ENCODE measurements around the gene DPH1. TPM values are rescaled to one million over a fixed set of nuclear protein-coding genes. Genes with fewer than 3 reads are reported as not detected.

Gene DPH1
- total RNA-seq, 4 donors from 2014 or later: 36.8 to 53.1 (median 37.6) TPM

GRCh38 chr17:2051061-2051932 lies 21.3 kb downstream of the DPH1 start:
- ATAC-seq (ENCODE audit: low FRiP score) (no peak), DNase-seq (ENCODE audit: low spot score) (no peak)
- TF ChIP-seq CTCF (IDR thresholded peaks at IDR 0.05): no peak

DNA sequence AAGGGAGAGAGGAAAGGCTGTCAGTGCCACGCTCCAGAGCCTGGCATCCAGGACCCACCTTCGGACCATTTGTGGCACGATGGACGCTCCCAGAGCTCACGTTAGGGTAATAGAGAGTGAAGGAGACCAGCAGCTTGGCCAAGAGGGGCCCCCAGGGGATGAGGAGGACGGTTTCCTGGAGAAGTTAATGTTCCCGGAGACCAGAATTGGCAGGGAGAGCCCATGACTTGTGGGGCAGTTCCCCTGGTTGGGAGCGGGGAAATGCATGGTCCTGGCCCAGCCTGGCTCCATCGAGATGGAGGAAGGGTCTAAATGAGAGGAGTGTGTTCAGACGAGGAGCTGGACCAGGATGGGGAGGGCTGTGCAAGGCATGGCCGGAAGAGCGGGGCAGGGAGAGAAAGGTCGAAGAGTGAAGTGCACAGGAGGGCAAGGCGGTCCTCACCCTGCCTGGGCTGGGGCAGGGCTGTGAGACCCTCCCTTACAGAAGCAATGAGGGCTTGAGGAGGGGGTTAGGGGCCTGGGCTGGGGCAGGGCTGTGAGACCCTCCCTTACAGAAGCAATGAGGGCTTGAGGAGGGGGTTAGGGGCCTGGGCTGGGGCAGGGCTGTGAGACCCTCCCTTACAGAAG lies 22.1 kb downstream of the DPH1 start:
- DNase-seq (ENCODE audit: low spot score) (no peak), ATAC-seq (ENCODE audit: low FRiP score) (no peak)
- no peak for TF ChIP-seq CTCF (IDR thresholded peaks at IDR 0.05)

DNA sequence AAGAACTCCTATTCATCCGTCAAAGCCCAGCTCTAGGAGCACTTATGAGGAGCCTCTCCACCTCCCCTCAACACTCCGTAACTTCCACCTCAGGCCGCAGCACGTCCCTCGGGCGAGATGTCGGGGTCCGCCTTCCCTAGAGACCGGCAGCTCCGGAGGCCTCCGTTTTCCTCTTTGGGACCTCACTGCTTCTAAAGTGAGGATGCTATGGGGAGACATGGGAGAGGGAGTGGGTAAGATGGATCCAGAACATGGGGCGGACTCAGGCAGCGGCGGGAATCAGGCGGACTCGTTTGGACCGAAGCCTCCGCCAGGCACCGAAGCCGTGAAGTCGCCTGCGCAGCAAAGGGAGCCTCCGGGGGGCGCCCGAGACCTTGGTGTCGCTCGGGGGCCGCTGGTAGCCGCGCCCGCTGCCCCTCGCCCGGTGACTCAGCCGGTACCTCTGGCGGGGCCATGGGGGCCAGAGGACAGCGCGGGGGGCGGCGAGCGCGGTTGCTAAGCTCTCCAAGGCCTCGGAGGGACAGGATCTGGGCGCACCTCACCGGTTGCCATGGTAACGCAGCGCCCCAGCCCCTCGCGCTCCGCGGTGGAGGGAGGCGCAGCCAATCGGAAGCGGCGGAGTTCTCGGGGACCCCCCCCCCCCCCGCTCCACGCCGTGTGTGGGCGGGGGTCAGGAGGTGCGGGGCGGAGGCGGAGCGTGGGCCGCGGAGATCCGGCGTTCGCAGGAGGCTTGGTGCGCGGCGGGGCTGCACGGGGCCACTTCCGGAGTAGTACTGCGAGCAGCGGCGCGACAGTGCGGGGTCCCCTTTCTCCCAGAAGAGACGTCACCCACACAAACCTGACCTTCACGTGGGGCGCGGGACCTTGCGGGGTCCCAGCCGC lies 23.7 kb downstream of the DPH1 start:
- ATAC-seq (ENCODE audit: low FRiP score) (peak; percentile 10), DNase-seq (ENCODE audit: low spot score) (no peak)
- peak in 1 of 3 donors; percentile 41 for TF ChIP-seq CTCF (IDR thresholded peaks at IDR 0.05)

GRCh38 chr17:2054262-2054511 lies 24.2 kb downstream of the DPH1 start:
- no peak for TF ChIP-seq CTCF (IDR thresholded peaks at IDR 0.05)
- DNase-seq (ENCODE audit: low spot score) (no peak), ATAC-seq (ENCODE audit: low FRiP score) (no peak)

- peak in 2 of 3 donors; percentile 66 to 89 for TF ChIP-seq CTCF (IDR thresholded peaks at IDR 0.05)
- ATAC-seq (ENCODE audit: low FRiP score) (peak; percentile 38), DNase-seq (ENCODE audit: low spot score) (no peak)
Observed at GRCh38 chr17:2054512-2055291, 24.7 kb downstream of the DPH1 start, which contains the start of gene HIC1. Gene HIC1 (plus strand): TSS chr17:2055103. CDS start chr17:2056691, 1,588 bp downstream.

All from omental fat pad (tissue), 4 donors.